Activated CD8-positive, alpha-beta memory T cell treated with anti-CD3 and anti-CD28 coated beads, Interleukin-2, amount 50 U/mL, for 1 hour (primary cell): ENCODE measurements around the gene PARD3B.

Source experiments
- DNase-seq: peaks from one replicate; pipeline ENCODE4 v3.0.0-alpha.2; 2020; ENCODE audit errors: extremely low read depth

PARD3B gene

DNA sequence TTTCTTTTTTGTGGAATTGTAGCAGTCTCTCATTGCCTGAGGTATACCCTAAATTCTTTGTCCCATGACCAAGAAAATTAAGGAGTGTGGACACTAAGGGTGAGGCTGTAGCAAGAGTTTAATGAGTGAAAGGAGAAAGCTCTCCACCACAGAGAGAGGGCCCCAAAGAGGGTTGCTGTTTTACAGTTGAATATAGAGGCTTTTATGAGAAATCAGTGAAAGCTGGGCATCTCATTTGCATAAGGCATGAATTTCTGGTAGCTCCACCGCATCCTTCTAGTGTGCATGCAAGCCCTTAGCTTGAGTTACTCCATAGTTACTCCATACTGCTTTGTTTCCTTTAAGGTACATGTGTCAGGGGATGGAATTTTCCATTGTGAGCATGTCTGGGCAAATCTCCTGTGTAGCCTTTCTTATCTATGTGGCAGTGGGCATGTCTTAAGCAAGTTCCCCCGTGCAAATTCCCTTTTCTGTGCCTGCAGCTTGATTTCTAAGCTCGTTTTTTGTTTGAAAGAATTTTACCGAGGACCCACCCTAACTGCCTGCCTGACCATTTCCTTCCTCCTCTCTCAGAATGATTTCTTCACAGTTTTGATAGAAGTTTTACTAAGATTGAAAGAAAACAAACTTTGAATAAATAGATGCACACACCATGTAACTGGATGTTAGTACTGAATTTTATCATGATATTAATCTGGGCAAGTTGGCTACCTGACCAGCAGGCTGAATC is 218.9 kb downstream of the PARD3B start:
- no peak for DNase-seq

DNA sequence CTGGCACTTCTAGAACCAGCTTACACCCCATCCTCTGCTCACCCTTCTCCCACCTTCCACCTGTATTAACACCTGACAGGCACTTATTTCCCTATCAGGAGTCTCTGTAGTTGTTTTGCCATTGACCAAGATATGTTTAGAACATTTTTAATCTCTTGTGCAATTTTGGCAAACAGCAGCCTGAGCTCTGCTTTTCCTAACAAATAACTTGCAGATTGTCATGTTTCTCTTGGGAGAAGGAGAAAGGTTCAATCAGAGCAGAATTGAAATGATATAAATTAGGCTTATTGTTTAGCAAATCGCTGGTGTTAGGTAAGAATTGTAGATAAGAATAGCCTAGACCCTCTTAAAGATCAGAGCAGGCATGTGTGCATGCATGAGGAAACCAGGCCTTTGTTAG is 225.5 kb downstream of the PARD3B start:
- no peak for DNase-seq

DNA sequence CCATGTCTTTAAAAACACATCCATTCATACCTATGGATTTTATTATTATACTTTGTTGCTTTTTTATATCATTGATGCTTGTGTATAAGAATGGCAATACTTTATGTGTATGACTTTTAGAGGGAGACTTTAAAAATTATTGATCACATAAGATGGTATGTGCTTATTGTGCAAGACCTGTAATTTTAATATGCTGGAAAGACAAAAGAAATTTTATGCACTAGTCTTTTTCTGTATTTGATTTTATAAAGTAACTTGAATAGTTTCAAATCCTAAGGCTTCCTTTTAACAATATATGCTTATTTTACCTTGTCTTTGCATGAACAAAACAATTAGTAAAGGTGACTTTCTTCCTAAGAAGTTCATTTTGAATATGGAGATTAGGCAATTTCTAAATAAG is 226.4 kb downstream of the PARD3B start:
- no peak for DNase-seq

DNA sequence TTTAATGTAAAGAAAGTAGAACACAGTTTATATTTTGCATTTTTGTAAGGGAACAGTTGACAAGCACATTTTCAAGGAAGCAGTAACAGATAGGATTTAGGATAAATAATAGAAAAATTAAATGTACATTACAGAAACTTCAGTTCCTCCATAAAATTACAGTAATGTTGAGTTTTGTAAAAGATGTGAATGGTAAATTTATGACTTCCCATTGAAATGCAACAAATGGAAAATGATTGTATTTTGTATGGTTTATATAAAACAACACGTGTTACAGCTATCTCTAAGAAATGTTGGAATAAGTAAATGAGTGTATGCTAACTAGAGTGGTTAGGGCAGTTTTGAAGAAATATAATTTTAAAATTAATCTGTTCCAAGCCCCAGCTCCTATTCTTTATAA is 227.3 kb downstream of the PARD3B start:
- DNase-seq = no peak

DNA sequence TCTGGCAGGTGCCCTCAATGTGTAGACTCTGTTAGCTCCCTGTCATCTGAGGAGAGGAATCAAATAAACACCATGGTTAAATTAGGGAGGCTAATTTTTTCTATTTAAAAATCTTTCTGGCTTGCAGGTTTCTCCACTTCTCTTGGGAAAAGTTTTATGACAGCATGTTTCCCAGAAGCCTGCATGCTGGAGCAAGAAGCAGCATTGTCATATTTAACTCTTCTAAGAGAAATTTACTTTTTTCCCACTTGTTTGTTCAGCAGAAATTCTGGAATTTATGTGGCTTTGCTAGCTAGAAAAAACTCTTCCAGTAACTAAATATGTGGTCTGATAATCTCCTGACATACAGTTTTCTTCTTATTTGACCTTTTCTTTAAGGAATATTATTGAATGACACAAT is 230.5 kb downstream of the PARD3B start:
- DNase-seq = no peak

DNA sequence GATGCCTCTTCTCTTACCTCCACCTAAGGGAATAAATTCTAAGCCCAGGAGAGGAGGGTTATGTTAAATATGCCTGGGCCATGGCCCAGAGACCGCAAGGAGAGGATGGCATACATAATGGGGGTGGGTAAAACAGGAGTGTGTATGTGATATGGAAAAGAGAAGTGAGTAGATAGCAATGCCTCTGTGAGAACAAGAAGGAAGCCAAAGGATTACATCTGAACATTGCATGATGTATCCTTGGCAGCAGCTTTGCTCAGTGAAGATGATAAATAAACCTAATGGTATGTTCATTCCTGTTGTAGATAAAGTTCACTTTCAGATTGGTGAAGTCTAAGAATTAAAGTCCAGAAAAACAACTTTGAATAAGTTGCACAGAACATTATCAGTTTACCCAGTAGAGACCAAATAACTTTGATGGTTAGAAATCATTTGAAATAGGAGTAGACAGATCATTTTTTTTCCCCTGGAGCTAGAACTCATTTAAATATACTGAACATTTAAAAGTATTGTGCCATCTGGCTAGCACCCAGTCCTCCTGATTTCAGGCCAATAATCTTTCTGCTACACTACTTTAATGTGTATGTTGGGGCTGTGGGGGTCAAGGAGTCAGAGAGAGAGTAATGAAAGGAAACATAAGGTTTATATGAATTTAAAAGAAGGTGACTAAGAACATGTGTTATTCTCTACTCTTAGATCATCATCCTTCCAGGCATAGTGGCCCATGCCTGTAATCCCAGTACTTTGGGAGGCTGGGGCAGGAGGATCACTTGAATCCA is 231.7 kb downstream of the PARD3B start:
- DNase-seq = no peak

DNA sequence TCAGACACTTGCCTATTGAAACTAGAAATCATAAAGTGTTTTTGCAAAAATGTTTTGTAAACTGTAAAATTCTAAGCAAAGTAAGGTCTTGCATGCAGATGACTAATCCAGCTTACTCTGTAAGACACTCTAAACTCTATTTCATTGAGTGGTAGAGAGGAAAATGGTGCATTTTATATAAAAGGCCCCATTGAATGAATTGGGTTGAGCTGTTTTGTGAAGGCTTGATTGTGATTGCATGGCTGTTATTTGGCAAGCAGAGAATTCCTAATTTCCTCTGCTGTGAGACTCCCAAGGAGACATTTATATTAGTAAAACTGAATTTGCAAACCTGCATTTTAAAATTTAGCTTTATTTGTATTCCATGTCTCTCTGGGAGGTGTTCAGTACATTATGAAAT is 234.5 kb downstream of the PARD3B start:
- DNase-seq = no peak

DNA sequence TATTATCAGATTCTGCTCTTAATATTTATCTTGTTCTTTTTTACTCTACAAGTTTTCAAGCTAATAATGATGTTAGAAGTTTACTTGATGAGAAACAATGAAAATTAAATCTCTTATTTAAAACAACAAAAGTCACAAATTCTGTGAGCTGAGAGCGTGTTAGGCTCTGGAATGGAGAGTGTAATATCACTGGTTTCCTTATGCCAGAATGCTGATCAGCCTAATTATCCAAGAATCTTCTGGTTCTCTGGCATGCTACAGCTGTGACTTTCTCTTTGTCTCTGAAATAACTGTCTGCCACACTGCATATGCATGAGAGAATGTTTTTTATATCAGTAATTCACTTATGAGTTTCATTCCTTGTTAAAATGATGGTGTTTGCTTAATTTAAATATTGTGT is 236.7 kb downstream of the PARD3B start:
- DNase-seq = no peak

DNA sequence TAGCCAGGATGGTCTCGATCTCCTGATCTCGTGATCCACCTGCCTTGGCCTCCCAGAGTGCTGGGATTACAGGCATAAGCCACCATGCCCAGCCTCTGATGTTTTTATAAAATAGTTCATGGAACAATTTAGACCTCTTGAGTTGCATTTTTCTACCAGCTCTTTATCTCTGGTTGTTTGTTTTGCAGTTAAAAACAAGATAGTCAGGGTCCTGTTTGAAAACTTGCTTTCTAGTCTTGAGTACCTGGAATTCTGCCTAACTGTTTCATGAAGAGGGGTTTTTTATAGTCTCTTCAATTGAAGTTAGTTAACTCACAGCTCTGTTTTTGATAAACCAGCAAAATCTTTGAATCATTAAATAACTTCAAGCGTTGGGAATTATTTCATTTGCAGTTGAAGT is 244.8 kb downstream of the PARD3B start:
- no peak for DNase-seq

DNA sequence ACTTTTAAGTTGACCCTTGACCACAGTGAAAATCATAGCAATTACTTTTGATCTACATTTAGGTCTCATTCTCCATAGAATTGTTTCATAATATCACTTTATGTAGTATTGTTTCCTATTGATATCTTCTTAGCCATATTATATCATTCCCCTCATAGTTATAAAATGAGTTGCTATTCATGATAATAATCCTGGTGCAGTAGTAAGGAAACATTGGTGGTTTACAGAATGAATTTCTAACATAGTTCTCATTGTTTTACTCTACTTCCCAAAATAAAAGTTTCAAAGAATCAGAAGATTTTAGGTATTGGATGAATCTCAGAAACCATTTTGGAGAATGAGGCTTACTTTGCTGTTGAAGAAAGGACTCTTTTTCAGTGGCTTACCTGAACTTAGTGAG is 246.0 kb downstream of the PARD3B start:
- no peak for DNase-seq

DNA sequence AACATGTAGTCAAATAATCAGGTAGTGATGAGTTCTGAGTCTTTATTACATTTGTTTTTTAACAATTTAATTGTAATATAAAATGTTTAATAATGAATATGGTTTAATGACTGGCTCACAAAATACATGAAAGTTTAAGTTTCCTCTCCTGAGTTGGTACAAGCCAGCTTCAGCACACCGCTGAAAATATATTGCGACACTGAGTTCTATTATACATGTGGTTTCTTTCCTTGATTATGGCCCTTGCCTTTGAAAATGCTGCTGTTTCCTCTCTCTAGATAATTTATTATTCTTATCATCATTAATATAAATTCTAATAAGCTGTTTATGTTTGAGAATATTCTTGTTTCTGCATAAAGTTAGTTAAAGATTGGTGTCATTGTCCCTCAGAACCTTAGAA is 249.3 kb downstream of the PARD3B start:
- DNase-seq = no peak

DNA sequence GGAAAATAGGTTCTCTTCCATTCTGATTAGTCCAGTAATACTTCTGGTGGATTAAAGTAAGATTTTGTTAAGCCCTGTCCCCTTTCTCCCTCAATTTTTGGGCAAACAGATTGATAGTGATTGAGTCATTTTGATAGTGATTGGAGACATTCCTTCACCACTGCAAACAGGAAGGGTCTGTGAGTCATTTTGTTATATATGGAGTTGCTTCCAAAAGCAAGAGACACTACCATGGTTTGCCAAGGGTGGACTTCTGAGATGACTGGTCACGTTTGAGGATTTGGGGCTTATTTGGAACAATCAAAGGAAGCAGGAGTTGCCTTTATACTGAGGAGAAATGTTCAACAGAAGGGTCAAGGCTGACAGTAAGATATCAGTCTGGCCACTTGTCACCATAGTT is 249.9 kb downstream of the PARD3B start:
- no peak for DNase-seq

DNA sequence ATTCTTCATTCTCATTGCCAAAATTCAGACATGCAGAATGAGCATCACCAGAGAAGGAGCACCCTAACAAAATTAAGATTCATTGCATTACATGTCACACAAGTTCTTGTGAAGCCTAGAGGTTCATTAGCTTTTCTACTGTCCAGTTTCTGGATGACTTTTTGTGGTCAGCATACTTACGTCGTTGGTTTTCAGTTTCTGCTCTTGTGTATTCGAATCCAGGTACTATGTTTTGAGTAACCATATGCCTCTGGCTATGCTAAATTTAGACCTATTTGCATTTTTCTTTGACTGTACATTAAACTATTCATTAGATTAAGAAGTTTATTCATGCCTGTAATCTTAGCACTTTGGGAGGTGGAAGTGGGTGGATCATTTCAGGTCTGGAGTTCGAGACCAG is 251.3 kb downstream of the PARD3B start:
- no peak for DNase-seq

DNA sequence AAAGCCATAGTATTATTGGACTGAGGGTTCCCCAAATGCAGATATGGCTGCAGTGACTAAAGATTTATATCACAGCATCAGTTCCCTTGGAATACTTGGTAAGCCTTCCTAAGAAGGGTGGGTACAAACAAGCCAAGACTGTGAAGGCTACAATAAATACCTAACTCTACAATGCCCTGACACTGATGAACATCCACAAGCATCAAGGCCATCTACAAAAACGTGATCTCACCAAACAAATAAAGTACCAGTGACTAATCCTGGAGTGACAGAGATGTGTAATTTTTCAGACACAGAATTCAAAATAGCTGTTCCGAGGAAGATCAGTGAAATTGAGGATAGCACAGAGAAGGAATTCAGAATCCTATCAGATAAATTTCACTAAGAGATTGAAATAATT is 254.5 kb downstream of the PARD3B start:
- no peak for DNase-seq

DNA sequence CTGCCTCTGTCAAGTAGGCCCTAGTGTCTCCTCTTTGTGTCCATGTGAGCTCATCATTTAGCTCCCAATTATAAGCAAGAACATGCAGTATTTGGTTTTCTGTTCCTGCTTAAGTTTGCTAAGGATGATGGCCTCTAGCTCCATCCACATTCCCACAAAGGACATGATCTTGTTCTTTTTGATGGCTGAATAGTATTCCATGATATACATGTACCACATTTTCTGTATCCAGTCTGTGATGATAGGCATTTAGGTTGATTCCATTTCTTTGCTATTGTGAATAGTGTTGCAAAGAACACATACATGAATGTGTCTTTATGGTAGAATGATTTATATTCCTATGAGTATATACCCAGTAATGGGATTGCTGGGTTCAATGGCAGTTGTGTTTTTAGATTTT is 263.2 kb downstream of the PARD3B start:
- DNase-seq = no peak

DNA sequence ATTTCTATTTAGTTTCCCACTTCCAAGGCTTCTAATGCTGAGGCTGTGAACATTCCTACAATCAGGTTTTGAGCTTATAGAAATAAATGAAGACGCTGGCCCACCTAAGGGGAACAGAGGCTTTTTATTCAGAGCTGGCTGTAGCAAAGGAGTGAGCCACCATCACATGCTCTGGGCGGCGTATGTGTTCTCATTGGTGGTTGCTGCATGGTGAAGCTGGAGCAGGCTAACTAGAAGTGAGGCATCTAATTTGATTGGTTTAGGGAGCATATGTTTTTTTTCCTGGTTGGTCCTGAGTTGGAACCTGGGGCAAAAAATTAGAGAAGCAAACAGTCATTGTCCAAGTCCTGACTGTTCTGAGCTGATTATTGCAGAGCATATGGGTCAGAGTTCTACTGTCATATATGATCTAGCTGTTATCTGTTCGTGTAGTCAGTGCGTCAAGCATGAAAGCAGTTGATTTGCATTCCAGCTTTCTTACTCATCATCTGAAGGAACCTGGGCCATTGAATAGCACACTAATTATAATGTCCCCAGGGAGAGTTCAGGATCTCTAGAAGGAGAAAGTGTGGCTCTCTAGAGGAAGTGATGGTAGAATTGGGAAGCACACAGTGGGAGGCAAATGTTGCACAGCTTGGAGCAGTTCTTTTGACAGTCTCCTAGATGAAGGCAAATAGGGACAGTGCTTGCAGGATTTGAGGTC is 279.6 kb downstream of the PARD3B start:
- no peak for DNase-seq

DNA sequence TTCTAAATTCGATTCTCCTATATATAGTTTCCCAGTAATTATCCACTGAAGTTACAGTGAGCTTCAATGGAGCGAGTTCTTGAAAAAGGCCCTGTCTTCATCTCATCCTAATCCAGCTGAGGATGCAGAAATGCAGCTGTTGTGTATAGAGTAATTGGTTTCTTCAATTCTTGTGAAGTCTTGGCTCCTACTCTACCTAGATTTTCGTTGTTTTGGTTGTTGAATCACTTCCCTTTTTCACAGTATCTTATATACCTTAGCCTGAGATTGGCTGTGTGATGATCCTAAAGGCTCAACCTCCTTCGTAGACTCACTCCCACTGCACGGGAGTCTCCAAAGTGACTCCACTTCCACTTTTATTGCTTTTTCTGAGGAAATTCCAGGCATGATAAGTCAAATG is 280.4 kb downstream of the PARD3B start:
- DNase-seq = no peak

DNA sequence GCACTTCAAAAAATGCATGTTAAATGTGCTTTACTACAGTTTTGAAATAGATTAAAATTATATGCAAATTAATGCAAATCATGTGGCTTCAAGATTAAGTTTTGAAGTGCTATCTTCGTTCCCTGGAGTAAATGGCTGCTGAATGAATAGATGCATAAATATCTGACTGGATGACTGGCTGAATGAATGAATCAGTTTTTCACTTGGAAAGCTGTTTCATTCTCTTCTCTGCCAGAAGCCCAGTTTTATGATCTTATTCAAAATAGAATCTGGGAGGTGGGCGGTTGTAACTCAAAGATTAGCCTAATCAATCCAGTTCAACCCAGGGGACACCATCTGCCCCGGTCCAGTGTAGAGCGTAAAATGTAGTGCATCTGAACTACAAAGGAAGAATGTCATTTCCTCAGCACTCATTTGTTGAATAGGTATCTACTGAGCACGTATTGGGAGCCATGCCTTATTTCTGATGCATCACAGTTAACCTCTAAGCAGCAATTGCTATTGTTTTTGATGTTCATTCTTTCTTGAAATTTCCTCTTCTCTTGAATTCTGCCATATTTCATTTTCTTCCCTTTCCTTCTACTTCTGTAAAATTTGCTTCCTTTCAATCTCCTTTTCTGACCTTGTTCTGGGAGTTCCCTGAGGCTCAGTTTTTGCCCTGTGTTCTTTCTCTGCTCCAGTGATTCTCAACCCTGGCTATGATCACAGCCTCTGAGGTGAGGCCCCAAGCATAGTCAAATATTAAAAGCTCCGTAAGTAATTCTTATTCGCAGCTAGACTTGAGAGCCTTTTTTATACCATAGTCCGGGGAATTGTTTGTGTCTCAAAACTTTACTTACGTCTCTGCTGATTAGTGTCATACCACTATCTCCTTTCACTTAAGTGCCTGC is 282.7 kb downstream of the PARD3B start:
- no peak for DNase-seq

DNA sequence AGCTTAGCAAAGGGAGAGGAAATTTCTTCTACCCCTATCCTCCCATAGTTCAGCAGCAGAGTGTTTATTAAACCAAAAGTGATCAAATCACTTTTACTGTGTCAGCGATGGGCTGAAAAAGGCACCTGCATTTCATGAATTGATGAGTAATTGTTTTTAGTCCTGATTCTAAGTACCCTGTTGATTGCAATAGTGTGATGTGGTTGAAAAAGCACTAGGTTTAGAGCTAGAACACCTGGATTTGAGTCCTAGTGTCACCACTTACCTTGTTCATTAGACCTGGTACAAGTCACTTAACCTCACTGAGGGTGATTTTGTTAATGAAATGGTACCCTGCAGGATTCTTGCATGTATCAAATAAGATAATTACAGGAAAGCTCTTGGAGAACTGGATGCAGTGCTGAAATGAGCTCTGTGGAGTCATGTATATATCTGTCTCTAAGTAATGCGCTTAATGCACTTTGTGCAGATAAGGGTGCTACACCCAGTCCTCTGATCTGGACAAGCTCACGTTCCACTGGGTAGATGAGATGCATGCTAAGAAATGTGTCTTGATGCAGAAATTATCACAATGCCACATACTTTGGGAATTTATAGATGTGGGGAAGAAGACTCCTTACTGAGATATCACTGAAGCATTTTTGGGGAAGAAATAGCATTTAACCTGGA is 289.6 kb downstream of the PARD3B start:
- DNase-seq = no peak

DNA sequence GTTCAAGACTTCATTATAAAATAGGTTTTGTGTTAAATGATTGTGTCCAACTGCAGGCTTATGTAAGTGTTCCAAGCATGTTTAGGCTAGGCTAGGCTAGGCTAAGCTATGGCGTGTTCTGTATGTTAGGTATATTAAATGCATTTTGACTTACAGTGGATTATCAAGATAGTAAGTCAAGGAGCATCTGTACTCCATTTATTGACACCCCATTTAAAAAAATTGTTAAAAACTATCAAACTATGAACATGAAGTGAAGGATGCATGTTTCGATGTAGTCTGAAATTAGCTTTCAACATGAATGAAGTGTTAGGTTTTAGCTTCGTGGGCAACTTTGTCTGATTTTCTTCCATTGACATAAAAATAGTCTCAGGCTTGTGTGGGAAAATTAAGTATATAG is 290.5 kb downstream of the PARD3B start:
- no peak for DNase-seq

DNA sequence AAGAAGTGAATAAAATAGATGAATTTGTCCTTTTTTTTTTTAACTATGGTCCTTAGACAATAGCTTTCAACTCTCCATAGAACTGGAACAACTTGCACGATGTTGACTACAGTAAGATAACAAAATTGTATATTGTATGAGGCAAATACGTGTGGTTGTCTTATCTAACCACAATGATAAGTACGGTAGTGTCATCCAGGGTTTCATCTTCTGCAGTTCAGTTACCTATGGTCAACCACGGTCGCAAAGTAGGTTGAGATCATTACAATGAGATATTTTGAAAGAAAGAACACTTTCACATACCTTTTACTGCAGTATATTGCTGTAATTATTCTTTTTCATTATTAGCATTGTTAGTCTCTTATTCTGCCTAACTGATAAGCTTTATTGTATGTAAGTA is 295.2 kb downstream of the PARD3B start:
- no peak for DNase-seq
